ENCODE results near the gene CHST7.
"Not testable (repeated sequence)": the region's sequence is repeated elsewhere in the genome, so short reads cannot be mapped to it uniquely, and the experiment has no call there.

Gene CHST7

GRCh38 chrX:46573331-46573891, at the start of gene CHST7:
Gene CHST7, plus strand, starts transcription at chrX:46573765. Its CDS starts 167 bp downstream, at chrX:46573932.
- peak; percentile 3 for DNase-seq

GRCh38 chrX:46528640-46529039, 44.9 kb upstream of the CHST7 start:
- DNase-seq = not testable (repeated sequence)

GRCh38 chrX:46529740-46530403, 43.7 kb upstream of the CHST7 start:
- DNase-seq = not testable (repeated sequence)

GRCh38 chrX:46530404-46530908, 43.1 kb upstream of the CHST7 start:
- DNase-seq = not testable (repeated sequence)

- DNase-seq = no peak
Observed at GRCh38 chrX:46531442-46531841, 42.1 kb upstream of the CHST7 start.

GRCh38 chrX:46543441-46543840, 30.1 kb upstream of the CHST7 start:
- DNase-seq = no peak

- DNase-seq = not testable (repeated sequence)
Observed at GRCh38 chrX:46544527-46544926, 29.0 kb upstream of the CHST7 start.

- peak; percentile 71 for DNase-seq
Observed at GRCh38 chrX:46545111-46546005, 28.2 kb upstream of the CHST7 start, which contains the start of gene ZNF674. Gene ZNF674, minus strand, starts transcription at chrX:46545421. Its CDS starts 3,334 bp downstream, at chrX:46542087.

GRCh38 chrX:46547857-46548256, 25.7 kb upstream of the CHST7 start:
- no peak for DNase-seq

- no peak for DNase-seq
Observed at GRCh38 chrX:46549914-46550313, 23.7 kb upstream of the CHST7 start.

GRCh38 chrX:46551494-46552128, 22.0 kb upstream of the CHST7 start:
- no peak for DNase-seq

GRCh38 chrX:46553935-46554334, 19.6 kb upstream of the CHST7 start:
- DNase-seq = no peak

GRCh38 chrX:46554942-46555341, 18.6 kb upstream of the CHST7 start:
- no peak for DNase-seq

- no peak for DNase-seq
Observed at GRCh38 chrX:46559062-46559461, 14.5 kb upstream of the CHST7 start.

GRCh38 chrX:46561824-46562657, 11.5 kb upstream of the CHST7 start:
- DNase-seq = no peak

- no peak for DNase-seq
Observed at GRCh38 chrX:46567388-46567787, 6.2 kb upstream of the CHST7 start.

GRCh38 chrX:46569621-46570020, 3.9 kb upstream of the CHST7 start:
- no peak for DNase-seq

- DNase-seq = no peak
Observed at GRCh38 chrX:46571423-46572339, 1.9 kb upstream of the CHST7 start.

- DNase-seq = no peak
Observed at GRCh38 chrX:46572340-46572936, 1.1 kb upstream of the CHST7 start.
